HuH-7.5 (cell line): ENCODE results near the gene GPR135.

Experiments used
- DNase-seq: peaks from one replicate; pipeline ENCODE4 v3.0.0; 2011; ENCODE audit warnings: low spot score

The GPR135 gene

DNA sequence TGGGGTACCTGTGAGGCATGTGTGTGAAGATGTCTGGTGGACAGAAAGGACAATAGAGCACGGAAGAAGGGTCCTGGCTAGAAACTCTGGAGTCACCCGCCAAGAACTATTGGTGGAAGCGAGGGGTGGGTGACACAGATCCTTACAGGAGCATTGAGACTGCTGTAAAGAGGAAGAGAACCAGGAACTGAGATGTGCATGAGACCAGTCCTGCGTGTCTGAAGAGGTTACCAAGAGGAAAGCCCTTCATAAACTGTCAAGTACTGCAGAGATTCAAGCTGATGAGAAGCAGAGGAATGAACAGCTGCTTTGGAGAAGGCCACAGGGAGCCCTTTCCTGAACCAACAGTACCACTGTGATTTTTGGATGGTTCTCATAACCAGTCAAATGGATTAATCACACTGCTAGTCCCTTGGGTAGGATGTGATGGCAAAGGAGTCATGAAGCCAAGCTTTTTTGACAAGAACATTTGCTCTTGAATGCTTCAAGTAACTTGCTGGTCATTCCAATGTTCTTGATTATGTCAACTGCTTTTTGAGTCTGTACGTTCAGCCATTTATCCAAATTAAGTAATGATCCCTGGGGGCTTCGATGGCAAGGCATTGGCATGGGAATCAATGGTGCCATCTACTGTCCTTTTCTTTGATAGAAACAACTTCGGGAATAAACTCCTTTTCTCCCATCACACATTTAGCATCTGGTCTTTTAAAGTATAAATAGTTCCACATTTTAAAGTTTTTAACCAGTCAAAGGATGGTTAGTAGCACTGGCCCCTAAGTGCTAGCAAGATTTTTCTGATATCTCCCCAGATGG lies 42.9 kb downstream of the GPR135 start:
- no peak for DNase-seq

DNA sequence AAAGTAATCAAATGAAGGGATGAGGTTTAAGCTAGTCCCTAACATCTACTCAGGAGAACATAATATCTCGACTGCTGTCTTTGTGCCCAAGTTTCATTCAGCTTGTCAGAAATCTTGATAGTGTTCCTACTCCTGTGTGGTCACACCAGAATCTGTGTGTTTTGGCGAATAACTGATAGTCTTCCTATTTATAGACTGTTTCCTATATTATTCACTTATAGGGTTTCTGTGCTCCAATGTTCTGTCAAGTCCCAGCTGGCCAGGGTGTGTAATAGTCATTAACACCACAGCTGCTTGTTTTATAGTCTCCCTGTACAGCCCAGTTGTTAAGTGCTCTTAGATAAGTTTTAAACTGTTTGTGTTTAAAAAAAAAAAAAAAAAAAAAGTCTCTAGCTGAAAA lies 45.9 kb downstream of the GPR135 start:
- DNase-seq: no peak

DNA sequence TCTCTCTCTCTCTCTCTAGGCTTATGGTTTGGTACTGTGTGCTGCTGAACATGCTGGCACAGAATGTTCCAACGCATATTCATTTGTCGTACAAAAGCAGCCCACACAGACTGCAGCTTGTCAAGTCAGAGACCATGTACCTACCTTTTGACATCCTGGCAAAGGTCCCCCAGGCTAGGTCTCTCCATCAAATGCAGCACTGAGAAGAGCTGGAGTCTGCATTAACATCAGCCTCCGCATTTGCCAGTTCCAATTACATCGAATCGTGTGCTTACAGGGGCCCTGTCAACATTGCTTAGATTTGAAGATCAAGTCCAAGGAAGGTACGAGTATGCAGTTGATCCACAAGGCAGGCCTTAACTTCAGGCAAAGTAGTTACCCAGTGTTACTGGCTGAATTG lies 47.9 kb downstream of the GPR135 start:
- no peak for DNase-seq

DNA sequence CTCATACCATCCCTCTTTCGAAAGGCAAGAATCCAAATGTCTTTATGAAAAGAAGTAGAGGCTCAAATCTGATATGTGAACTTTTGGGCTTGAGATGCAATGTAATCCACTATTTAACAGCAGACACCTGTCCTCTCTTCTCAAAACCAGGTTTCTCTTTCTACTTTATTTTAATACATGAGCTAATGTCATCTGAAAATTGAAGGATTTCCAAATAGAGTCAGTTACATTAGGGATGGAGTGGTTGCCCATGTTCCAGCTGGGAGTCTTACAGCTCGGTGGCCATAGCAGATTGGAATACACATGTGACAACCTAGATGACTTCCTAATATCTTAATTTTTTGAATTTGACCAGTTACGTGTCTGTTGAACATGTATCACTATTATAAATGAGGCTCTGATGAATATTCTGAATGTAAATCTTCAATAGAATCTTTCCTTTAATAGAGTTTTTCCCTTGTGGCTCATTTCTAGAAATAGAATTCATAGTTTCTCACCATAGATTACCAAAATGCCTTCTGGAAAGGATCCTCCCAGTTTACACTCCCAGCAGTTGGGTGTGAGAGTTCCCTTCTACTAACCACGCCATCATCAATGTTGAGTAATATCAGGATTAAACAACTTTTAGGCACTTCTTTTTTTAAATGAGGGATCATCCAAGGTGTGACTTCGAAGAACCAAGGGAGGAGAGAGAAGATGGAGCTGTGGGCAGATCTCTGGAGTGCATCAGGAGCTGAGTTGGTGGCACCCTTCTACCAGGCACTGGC lies 49.2 kb downstream of the GPR135 start:
- no peak for DNase-seq
